Thyroid gland (tissue), 4 donors: ENCODE data around the gene ANAPC1. TPM values are rescaled to one million over a fixed set of nuclear protein-coding genes. Genes with fewer than 3 reads are reported as not detected.

Experiments used
- DNase-seq, 2 donors: peaks; one replicate each; pipeline ENCODE4 v3.0.0-alpha.2; 2019
- H3K27ac ChIP-seq, 3 donors: fragments of 200-600 bp; sonication (generic); 1 replicate in 2 of 3; 2 replicates in 1 of 3; pipeline ENCODE4 v1.5.1; 2016 to 2019; ENCODE audit warnings: mild to moderate bottlenecking in 1 of 3, moderate library complexity in 1 of 3
- H3K27me3 ChIP-seq: fragments of 200-600 bp; sonication (generic); one replicate; pipeline ENCODE4 v1.5.1; 2019
- H3K36me3 ChIP-seq, 2 donors: fragments of 200-600 bp; sonication (generic); one replicate each; pipeline ENCODE4 v1.5.1; 2016 to 2019
- H3K4me1 ChIP-seq, 2 donors: fragments of 200-600 bp; sonication (generic); one replicate each; pipeline ENCODE4 v1.5.1; 2017 to 2019
- H3K4me3 ChIP-seq, 3 donors: fragments of 200-600 bp; sonication (generic); replicated peaks in 1 of 3; 1 replicate in 2 of 3; 2 replicates in 1 of 3; pipeline ENCODE4 v1.5.1; 2016; ENCODE audit warnings: mild to moderate bottlenecking in 1 of 3
- H3K9me3 ChIP-seq: fragments of 200-600 bp; sonication (generic); one replicate; pipeline ENCODE4 v1.5.1; 2017
- CTCF ChIP-seq, 6 experiments: fragments of 200-600 bp in 3 of 6; fragments of 450-650 bp in 3 of 6; sonication (generic) in 3 of 6; IDR thresholded peaks; one replicate each; pipeline ENCODE4 v1.5.1; 2016 to 2019; ENCODE audit warnings: antibody characterized with exemption in 6 of 6, mild to moderate bottlenecking in 2 of 6, inconsistent platforms in 1 of 6, moderate library complexity in 1 of 6
- POLR2A ChIP-seq, 2 donors: fragments of 450-650 bp; IDR thresholded peaks; one replicate each; pipeline ENCODE4 v1.6.1; 2017; ENCODE audit warnings: antibody characterized with exemption in 2 of 2, mild to moderate bottlenecking in 2 of 2, moderate library complexity in 1 of 2
- WGBS, 2 donors: methylation state at CpG; one replicate each; pipeline ENCODE4 v1.1.5; 2017; 5-methylcytosine and 5-hydroxymethylcytosine counted together
- intact Hi-C: fragments of 100-400 bp; cut with DNase I; formaldehyde crosslinking; loops from one replicate; pipeline ENCODE4 v1.15.1; 2023
- total RNA-seq, 4 donors: library from RNA; depleted of rRNA; stranded (reverse); fragments of >200 nt; gene quantifications; one replicate each; pipeline ENCODE4 v1.2.3, GENCODE V29; 2016

Gene ANAPC1
- total RNA-seq, 4 donors from 2014 or later, result 40.6 to 62.6 (median 55.1) TPM

- no peak overlapping the region for H3K27ac ChIP-seq
- H3K4me3 ChIP-seq, result no peak overlapping the region
- peak; percentile 42 to 45 for DNase-seq
- peaks cover 5 to 8% of the 10 kb centered on the region in 2 donors for H3K36me3 ChIP-seq
- intact Hi-C loops, result no loop called here
- 76 to 88% methylated on average over 2 of the region's 2 CpGs for WGBS, 2 donors
- no peaks in the 10 kb centered on the region for H3K4me1 ChIP-seq
- H3K27me3 ChIP-seq, result no peaks in the 10 kb centered on the region
- no peak for TF ChIP-seq POLR2A (IDR thresholded peaks at IDR 0.05)
- H3K9me3 ChIP-seq, result no peaks in the 10 kb centered on the region
Observed at GRCh38 chr2:111927723-111928122, 43.7 kb upstream of the ANAPC1 start.

GRCh38 chr2:111924617-111925107 lies 40.7 kb upstream of the ANAPC1 start:
- peaks cover 0 to 4% of the 10 kb centered on the region in 2 donors for H3K4me1 ChIP-seq
- WGBS, 2 donors, result 91 to 92% methylated on average over 3 of the region's 3 CpGs
- H3K36me3 ChIP-seq, result peaks cover 2 to 5% of the 10 kb centered on the region in 2 donors
- TF ChIP-seq CTCF (IDR thresholded peaks at IDR 0.05) (no peak), POLR2A (IDR thresholded peaks at IDR 0.05) (no peak)
- no peaks in the 10 kb centered on the region for H3K27me3 ChIP-seq
- DNase-seq, result no peak
- intact Hi-C loops, result no loop called here
- no peaks in the 10 kb centered on the region for H3K9me3 ChIP-seq
- H3K4me3 ChIP-seq, result no peak overlapping the region
- H3K27ac ChIP-seq, result no peak overlapping the region

GRCh38 chr2:111923276-111923804 lies 39.3 kb upstream of the ANAPC1 start:
- Histone ChIP-seq H3K4me3 (no peak overlapping the region), H3K4me1 (peaks cover 0 to 4% of the 10 kb centered on the region in 2 donors), H3K27me3 (no peaks in the 10 kb centered on the region), H3K9me3 (no peaks in the 10 kb centered on the region), H3K36me3 (no peaks in the 10 kb centered on the region), H3K27ac (no peak overlapping the region)
- TF ChIP-seq CTCF (IDR thresholded peaks at IDR 0.05) (no peak), POLR2A (IDR thresholded peaks at IDR 0.05) (no peak)
- intact Hi-C loops, result no loop called here
- no peak for DNase-seq
- 62 to 73% methylated on average over 4 of the region's 4 CpGs for WGBS, 2 donors

GRCh38 chr2:111919794-111920608 lies 36.0 kb upstream of the ANAPC1 start:
- Histone ChIP-seq H3K4me3 (no peak overlapping the region), H3K27me3 (no peaks in the 10 kb centered on the region), H3K36me3 (peaks cover 0 to 8% of the 10 kb centered on the region in 2 donors), H3K9me3 (no peaks in the 10 kb centered on the region), H3K27ac (no peak overlapping the region), H3K4me1 (peaks cover 0 to 4% of the 10 kb centered on the region in 2 donors)
- TF ChIP-seq CTCF (IDR thresholded peaks at IDR 0.05) (no peak), POLR2A (IDR thresholded peaks at IDR 0.05) (no peak)
- no peak for DNase-seq
- intact Hi-C loops, result no loop called here
- 69 to 79% methylated on average over 8 of the region's 8 CpGs for WGBS, 2 donors

GRCh38 chr2:111919365-111919764 lies 35.4 kb upstream of the ANAPC1 start:
- Histone ChIP-seq H3K36me3 (peaks cover 0 to 8% of the 10 kb centered on the region in 2 donors), H3K9me3 (no peaks in the 10 kb centered on the region), H3K27me3 (no peaks in the 10 kb centered on the region), H3K4me3 (no peak overlapping the region), H3K27ac (no peak overlapping the region), H3K4me1 (peaks cover 0 to 4% of the 10 kb centered on the region in 2 donors)
- no peak for DNase-seq
- intact Hi-C loops, result no loop called here
- TF ChIP-seq CTCF (IDR thresholded peaks at IDR 0.05) (peak in 3 of 6 experiments; percentile 25 to 27 (median 26)), POLR2A (IDR thresholded peaks at IDR 0.05) (no peak)
- 51 to 67% methylated on average over 2 of the region's 2 CpGs for WGBS, 2 donors
